IMR-90 (cell line): ENCODE results near the gene MAPKAPK2. TPM values are rescaled to one million over a fixed set of nuclear protein-coding genes. Genes with fewer than 3 reads are reported as not detected.

Source experiments
- ATAC-seq: fragments of 200-7000 bp; cut with Tn5 transposase; 2 replicates; pipeline ENCODE4 v1.9.1; 2020; ENCODE audit warnings: low read depth, mild to moderate bottlenecking, moderate library complexity
- BruUV-seq: library from RNA; stranded (reverse); fragments of 400-500 nt; replicated peaks from 2 replicates; lab custom pipeline; 2021; lab: Mats Ljungman, UMichigan
- CTCF ChIA-PET: fragments of 300-600 bp; formaldehyde crosslinking; extraction: SDS; loops from one replicate; lab custom pipeline; 2021; ENCODE audit warnings: antibody characterized with exemption; lab: Yijun Ruan, JAX
- POLR2A ChIA-PET: fragments of 300-600 bp; sonication (Branson Sonifier 250); formaldehyde crosslinking; loops from one replicate; lab custom pipeline; 2022; ENCODE audit warnings: antibody characterized with exemption; ENCODE audit not compliant: unreplicated experiment; lab: Charles Lee
- DNase-seq: peaks from one replicate; pipeline ENCODE4 v3.0.0; 2013
- H2AFZ ChIP-seq: replicated peaks from 2 replicates; pipeline ENCODE3; 2013; ENCODE audit warnings: low read length, mild to moderate bottlenecking; ENCODE audit not compliant: poor library complexity
- H2AK5ac ChIP-seq: 2 replicates; pipeline ENCODE4 v1.6.1; 2013; ENCODE audit warnings: low read depth, low read length, inconsistent platforms
- H2AK9ac ChIP-seq: replicated peaks from 2 replicates; pipeline ENCODE3; 2013; ENCODE audit warnings: mild to moderate bottlenecking, low read depth, low read length, moderate library complexity; ENCODE audit not compliant: poor library complexity
- H2BK120ac ChIP-seq: 2 replicates; pipeline ENCODE4 v1.6.1; 2013; ENCODE audit warnings: low read depth, low read length, inconsistent platforms
- H2BK15ac ChIP-seq: 3 replicates; pipeline ENCODE4 v1.6.1; 2013; ENCODE audit warnings: low read depth, low read length, inconsistent platforms
- H2BK20ac ChIP-seq: 2 replicates; pipeline ENCODE4 v1.6.1; 2013; ENCODE audit warnings: low read depth, mild to moderate bottlenecking, inconsistent platforms, low read length, moderate library complexity
- H2BK5ac ChIP-seq: 2 replicates; pipeline ENCODE4 v1.6.1; 2013; ENCODE audit warnings: mild to moderate bottlenecking, low read depth, low read length, inconsistent platforms; ENCODE audit not compliant: poor library complexity, severe bottlenecking
- H3K14ac ChIP-seq: replicated peaks from 2 replicates; pipeline ENCODE4 v1.6.1; 2013; ENCODE audit warnings: low read depth, low read length, inconsistent platforms
- H3K18ac ChIP-seq: 2 replicates; pipeline ENCODE4 v1.6.1; 2013; ENCODE audit warnings: low read depth, low read length, control low read depth
- H3K23ac ChIP-seq: 2 replicates; pipeline ENCODE4 v1.6.1; 2013; ENCODE audit warnings: low read depth, low read length, inconsistent platforms
- H3K27ac ChIP-seq: 2 replicates; pipeline ENCODE4 v1.5.1; 2013; ENCODE audit warnings: mild to moderate bottlenecking, control low read depth, low read length; ENCODE audit not compliant: insufficient read depth
- H3K27me3 ChIP-seq: 2 replicates; pipeline ENCODE4 v1.6.1; 2013; ENCODE audit warnings: low read length; ENCODE audit not compliant: control insufficient read depth, insufficient read depth
- H3K36me3 ChIP-seq: 2 replicates; pipeline ENCODE4 v1.6.1; 2013; ENCODE audit warnings: low read length, mixed read lengths; ENCODE audit not compliant: control insufficient read depth, insufficient read depth
- H3K4ac ChIP-seq: 2 replicates; pipeline ENCODE4 v1.6.1; 2013; ENCODE audit warnings: low read depth, low read length, inconsistent platforms
- H3K4me1 ChIP-seq: 2 replicates; pipeline ENCODE4 v1.6.1; 2013; ENCODE audit warnings: low read length, mixed read lengths; ENCODE audit not compliant: control insufficient read depth, insufficient read depth
- H3K4me2 ChIP-seq: 2 replicates; pipeline ENCODE4 v1.6.1; 2013; ENCODE audit warnings: low read depth, mild to moderate bottlenecking, control low read depth, low read length, moderate library complexity
- H3K4me3 ChIP-seq: 2 replicates; pipeline ENCODE4 v1.5.1; 2013; ENCODE audit warnings: low read depth, mild to moderate bottlenecking, control low read depth, low read length, moderate library complexity; ENCODE audit not compliant: insufficient read depth
- H3K56ac ChIP-seq: 2 replicates; pipeline ENCODE4 v1.6.1; 2013; ENCODE audit warnings: low read length, inconsistent platforms; ENCODE audit not compliant: insufficient read depth; ENCODE audit errors: extremely low read depth
- H3K79me1 ChIP-seq, 2 experiments: 2 replicates each; pipeline ENCODE4 v1.6.1; 2013; ENCODE audit warnings: low read length in 2 of 2, inconsistent platforms in 1 of 2, low read depth in 1 of 2
- H3K9ac ChIP-seq: 2 replicates; pipeline ENCODE4 v1.6.1; 2013; ENCODE audit warnings: low read depth, low read length, control low read depth
- H3K9me1 ChIP-seq: 2 replicates; pipeline ENCODE4 v1.6.1; 2013; ENCODE audit warnings: low read length, inconsistent platforms; ENCODE audit not compliant: insufficient read depth
- H3K9me3 ChIP-seq: 2 replicates; pipeline ENCODE4 v1.6.1; 2013; ENCODE audit warnings: low read length; ENCODE audit not compliant: control insufficient read depth, insufficient read depth
- H4K20me1 ChIP-seq: 2 replicates; pipeline ENCODE4 v1.6.1; 2013; ENCODE audit warnings: low read length, inconsistent platforms; ENCODE audit not compliant: insufficient read depth
- H4K5ac ChIP-seq: 2 replicates; pipeline ENCODE4 v1.6.1; 2013; ENCODE audit warnings: mild to moderate bottlenecking, low read depth, low read length, control low read depth
- H4K8ac ChIP-seq, 2 experiments: 2 replicates each; pipeline ENCODE4 v1.6.1; 2013; ENCODE audit warnings: low read depth in 2 of 2, low read length in 2 of 2, control low read depth in 1 of 2, inconsistent platforms in 1 of 2
- H4K91ac ChIP-seq: 2 replicates; pipeline ENCODE4 v1.6.1; 2013; ENCODE audit warnings: low read depth, low read length, inconsistent platforms; ENCODE audit not compliant: insufficient read depth
- CEBPB ChIP-seq: IDR thresholded peaks from 2 replicates; pipeline ENCODE4 v1.6.1; 2012; ENCODE audit warnings: low read depth, low read length, improper control_type of control experiment
- MAFK ChIP-seq: IDR thresholded peaks from 2 replicates; pipeline ENCODE4 v1.6.1; 2012; ENCODE audit warnings: low read depth, low read length, improper control_type of control experiment
- MXI1 ChIP-seq: IDR thresholded peaks from 2 replicates; pipeline ENCODE4 v1.6.1; 2012; ENCODE audit warnings: low read depth, mild to moderate bottlenecking, low read length, moderate library complexity, borderline replicate concordance
- NFE2L2 ChIP-seq: fragments of 150-350 bp; IDR thresholded peaks from 2 replicates; pipeline ENCODE4 v1.6.1; 2016; ENCODE audit warnings: low read depth, mild to moderate bottlenecking, low read length
- WGBS, 2 experiments: methylation state at CpG; one replicate each; pipeline versions ENCODE4 v1.1.5 to v1.1.7; 2013; ENCODE audit warnings: missing lambda C conversion rate in 2 of 2; ENCODE audit not compliant: insufficient read length in 1 of 2; ENCODE audit errors: extremely low coverage in 2 of 2; 5-methylcytosine and 5-hydroxymethylcytosine counted together
- dilution Hi-C: fragments of 300-500 bp; cut with HindIII; formaldehyde crosslinking; loops from one replicate; pipeline ENCODE4 v1.14.3; 2018; ENCODE audit warnings: low sequenced_read_pairs; ENCODE audit not compliant: unreplicated experiment
- in situ Hi-C: fragments of 300-500 bp; cut with MboI; formaldehyde crosslinking; loops from 3 replicates; pipeline ENCODE4 v1.14.3; 2019; ENCODE audit warnings: low sequenced_read_pairs, inconsistent platforms, mixed read lengths
- intact Hi-C: fragments of 100-400 bp; cut with micrococcal nuclease; formaldehyde crosslinking; loops from 2 replicates; pipeline ENCODE4 v1.10.0; 2022
- polyA plus RNA-seq, 3 experiments: library from polyadenylated mRNA; depleted of rRNA; stranded (reverse); fragments of >200 nt; gene quantifications; 2 replicates each; pipeline ENCODE4 v1.2.3, GENCODE V29; 2012; ENCODE audit warnings: low replicate concordance in 1 of 3
- total RNA-seq: library from RNA; depleted of rRNA; stranded (reverse); fragments of >200 nt; gene quantifications from 2 replicates; pipeline ENCODE4 v1.2.3, GENCODE V29; 2012

MAPKAPK2 gene
- total and polyA plus RNA-seq, 2 of the 4 experiments (the other 2 are of a cell fraction): 56.5 to 66.4 TPM

DNA sequence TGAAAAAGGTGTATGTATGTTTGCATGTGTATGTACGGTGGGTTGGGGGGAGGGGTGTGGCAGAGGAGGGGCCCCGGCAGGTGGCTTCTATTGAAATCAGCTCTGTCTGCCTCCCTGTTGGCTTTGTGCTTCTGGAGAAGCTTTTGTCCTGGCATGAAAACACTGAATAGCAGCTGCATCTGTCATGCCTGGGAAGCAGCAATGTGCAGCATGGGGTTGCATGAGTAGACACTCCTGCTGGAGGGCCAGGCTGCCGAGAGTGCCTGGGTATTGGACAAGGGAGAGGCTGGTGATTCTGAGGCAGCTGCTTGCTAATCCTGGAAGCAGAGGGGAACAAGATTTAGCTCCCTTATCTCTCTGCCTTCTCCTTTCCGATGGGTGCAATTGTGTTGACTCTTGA, 20.5 kb downstream of the MAPKAPK2 start:
- in situ Hi-C loops (no loop called here), dilution Hi-C loops (no loop called here), intact Hi-C loops (loop anchor here (2.0 kb wide), 1 partner anchor 18 kb away; no protein-coding TSS in a partner anchor)
- Histone ChIP-seq H3K14ac (peak overlapping the region; percentile 20; the same call in 1 of the 2 replicates), H4K8ac (0 out of 4 replicates have a peak overlapping the region, but pooled peaks of 1 of the 2 experiments have one; percentile 10), H3K56ac (no peak overlapping the region), H3K9me3 (no peaks in the 10 kb centered on the region), H3K4me1 (peaks cover 36% of the 10 kb centered on the region), H3K18ac (no peak overlapping the region), H2BK5ac (no peak overlapping the region), H3K79me1 (peaks cover 19 to 98% of the 10 kb centered on the region in 2 experiments; a peak in 3 of 4 replicates), H2AK9ac (no peak overlapping the region), H3K4me3 (no peak overlapping the region), H2BK20ac (no peak overlapping the region), H3K9me1 (peaks cover 65% of the 10 kb centered on the region), H3K27me3 (no peaks in the 10 kb centered on the region), H3K4ac (0 out of 2 replicates have a peak overlapping the region, but pooled peaks have one; percentile 24), H3K23ac (peak overlapping the region; percentile 26; the same call in 1 of the 2 replicates), H3K27ac (no peak overlapping the region), H4K5ac (no peak overlapping the region), H3K9ac (no peak overlapping the region), H2AFZ (no peak overlapping the region), H2AK5ac (0 out of 2 replicates have a peak overlapping the region, but pooled peaks have one; percentile 18), H4K91ac (no peak overlapping the region), H3K36me3 (peaks cover under 1% of the 10 kb centered on the region; the same call in 1 of the 2 replicates), H4K20me1 (peaks cover 100% of the 10 kb centered on the region), H2BK120ac (no peak overlapping the region), H2BK15ac (no peak overlapping the region), H3K4me2 (peak overlapping the region; percentile 34)
- CTCF ChIA-PET: interaction anchor here (1.5 to 1.9 kb wide), 2 partner anchors 11 to 41 kb away, joined by 3 to 6 read pairs; no protein-coding TSS in a partner anchor
- peak; percentile 89 for DNase-seq
- no TSS peak for BruUV-seq
- peak; percentile 72 for ATAC-seq
- no CpG with 5 or more reads among the region's 4 CpGs for WGBS, 2 experiments
- POLR2A ChIA-PET: no interaction called here
- TF ChIP-seq MXI1: peak; percentile 91
- TF ChIP-seq CEBPB: no peak; the same call in 1 of the 2 replicates
- TF ChIP-seq MAFK: no peak
- TF ChIP-seq NFE2L2: no peak
